HepG2 (cell line): ENCODE results near the gene TSSK3.

Experiments
- NR2F2 ChIP-seq: IDR thresholded peaks from 2 replicates; pipeline ENCODE4 v1.6.1; 2012; ENCODE audit warnings: low read depth, inconsistent platforms, borderline replicate concordance
- RBAK ChIP-seq: sonication (generic); formaldehyde crosslinking; IDR thresholded peaks from 2 replicates; pipeline ENCODE4 v1.5.1; 2020; ENCODE audit warnings: mild to moderate bottlenecking, missing genetic modification reagents
- ZNF337 ChIP-seq: sonication (generic); formaldehyde crosslinking; IDR thresholded peaks from 2 replicates; pipeline ENCODE4 v1.5.1; 2020; ENCODE audit warnings: missing genetic modification reagents, low read depth, mild to moderate bottlenecking, borderline replicate concordance

DNA sequence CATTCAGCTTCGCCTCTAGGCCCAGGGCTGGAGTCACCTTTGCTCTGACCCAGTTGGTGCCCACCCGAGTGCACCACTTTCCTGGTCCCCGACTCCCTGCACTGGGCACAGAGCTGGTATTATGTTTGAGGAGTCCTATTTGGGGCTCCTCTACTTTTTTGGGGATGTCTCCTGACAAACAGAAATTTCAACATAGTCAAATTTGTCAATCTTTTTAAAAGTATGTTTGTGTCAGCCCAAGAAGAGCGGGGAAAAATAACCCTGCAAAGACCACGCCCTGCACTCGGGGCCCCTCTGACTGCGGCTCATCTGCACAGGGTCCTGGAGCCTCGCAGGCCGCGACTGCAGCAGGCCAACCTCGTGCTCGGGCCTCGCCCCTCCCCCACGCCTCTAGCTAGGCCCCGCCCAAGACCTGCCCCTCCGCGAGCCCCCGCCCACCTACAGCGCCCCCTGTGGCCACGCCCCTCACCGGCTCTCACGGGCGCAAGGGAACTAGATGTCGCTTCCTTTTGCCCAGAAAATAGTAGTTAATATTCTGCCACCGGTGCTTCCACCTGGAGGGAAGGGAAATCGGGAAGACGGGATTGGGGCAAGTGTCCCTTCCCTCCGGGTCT lies 11.4 kb upstream of the TSSK3 start:
- TF ChIP-seq RBAK (CRISPR knock-in tag) = no peak
- no peak for TF ChIP-seq ZNF337 (CRISPR knock-in tag)
- no peak for TF ChIP-seq NR2F2
